ENCODE results near the gene MOV10L1.

- TF ChIP-seq POLR3A (IDR thresholded peaks at IDR 0.05; ENCODE audit: borderline replicate concordance, extremely low read depth, insufficient read depth, insufficient read length) (no peak), HES1 (IDR thresholded peaks at IDR 0.05; ENCODE audit: low read depth) (no peak), SIN3A (IDR thresholded peaks at IDR 0.05; ENCODE audit: borderline replicate concordance in 2 of 2, control insufficient read depth in 1 of 2, low read depth in 2 of 2, low read length in 2 of 2) (no peak), PATZ1 (CRISPR knock-in tag; IDR thresholded peaks at IDR 0.05; ENCODE audit: borderline replicate concordance) (no peak), ELF2 (CRISPR knock-in tag; IDR thresholded peaks at IDR 0.05) (no peak)
Measured at GRCh38 chr22:50208939-50209892, 119.4 kb downstream of the MOV10L1 start.

All from K562 (cell line).